Retinal pigment epithelial cell (primary cell): ENCODE measurements around the gene MGST1.
A peak's percentile ranks its signal among the peaks of the same experiment; 100 is the strongest.

Experiments
- DNase-seq: peaks from one replicate; pipeline ENCODE4 v3.0.0-alpha.2; 2010; ENCODE audit warnings: low read depth
- H3K4me3 ChIP-seq: 2 replicates; pipeline ENCODE4 v1.5.1; 2011; ENCODE audit warnings: mild to moderate bottlenecking, low read length, control low read depth, moderate library complexity
- TF ChIP-seq, protein P1 (sequence below): conservative IDR thresholded peaks from 2 replicates; pipeline ENCODE4 v1.5.1; 2011; ENCODE audit warnings: low read depth, low read length, control low read depth, inconsistent platforms

The MGST1 gene

DNA sequence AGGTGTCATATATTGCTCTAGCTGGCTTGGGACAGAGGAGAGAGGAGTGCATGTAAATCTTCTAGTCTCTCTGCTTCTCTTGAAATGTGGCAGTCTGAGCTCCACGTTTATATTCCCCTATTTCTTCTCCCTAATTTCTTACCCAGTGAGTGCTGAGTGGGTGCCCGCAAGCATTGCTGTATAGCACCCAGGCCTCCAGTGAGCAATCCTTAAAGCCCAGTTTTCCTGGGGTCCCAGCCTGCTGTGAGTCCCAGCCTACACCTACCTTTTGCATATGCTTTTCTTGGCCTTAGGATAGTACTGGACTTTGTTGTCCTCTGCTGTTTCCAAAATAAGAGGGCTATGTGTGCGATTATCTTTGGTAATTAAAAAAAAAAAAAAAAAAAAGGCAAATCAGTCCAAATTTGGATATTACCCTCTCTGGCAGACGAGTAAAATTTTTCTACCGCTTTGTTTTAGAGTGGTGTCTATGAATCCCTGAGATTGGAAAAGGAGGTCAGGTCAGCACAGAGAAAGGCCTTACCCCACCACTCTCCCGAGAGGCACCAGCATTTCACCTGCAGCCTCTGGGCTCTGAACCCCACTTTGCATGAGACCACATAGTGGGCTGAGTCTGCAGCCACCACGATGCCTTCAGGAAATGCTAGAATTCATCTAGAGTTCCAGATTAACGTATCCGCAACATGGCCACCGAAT lies 1.1 kb downstream of the MGST1 start:
- TF ChIP-seq, protein P1, sequence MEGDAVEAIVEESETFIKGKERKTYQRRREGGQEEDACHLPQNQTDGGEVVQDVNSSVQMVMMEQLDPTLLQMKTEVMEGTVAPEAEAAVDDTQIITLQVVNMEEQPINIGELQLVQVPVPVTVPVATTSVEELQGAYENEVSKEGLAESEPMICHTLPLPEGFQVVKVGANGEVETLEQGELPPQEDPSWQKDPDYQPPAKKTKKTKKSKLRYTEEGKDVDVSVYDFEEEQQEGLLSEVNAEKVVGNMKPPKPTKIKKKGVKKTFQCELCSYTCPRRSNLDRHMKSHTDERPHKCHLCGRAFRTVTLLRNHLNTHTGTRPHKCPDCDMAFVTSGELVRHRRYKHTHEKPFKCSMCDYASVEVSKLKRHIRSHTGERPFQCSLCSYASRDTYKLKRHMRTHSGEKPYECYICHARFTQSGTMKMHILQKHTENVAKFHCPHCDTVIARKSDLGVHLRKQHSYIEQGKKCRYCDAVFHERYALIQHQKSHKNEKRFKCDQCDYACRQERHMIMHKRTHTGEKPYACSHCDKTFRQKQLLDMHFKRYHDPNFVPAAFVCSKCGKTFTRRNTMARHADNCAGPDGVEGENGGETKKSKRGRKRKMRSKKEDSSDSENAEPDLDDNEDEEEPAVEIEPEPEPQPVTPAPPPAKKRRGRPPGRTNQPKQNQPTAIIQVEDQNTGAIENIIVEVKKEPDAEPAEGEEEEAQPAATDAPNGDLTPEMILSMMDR: no peak
- no peak for DNase-seq
- peak overlapping the region; percentile 66 for H3K4me3 ChIP-seq

DNA sequence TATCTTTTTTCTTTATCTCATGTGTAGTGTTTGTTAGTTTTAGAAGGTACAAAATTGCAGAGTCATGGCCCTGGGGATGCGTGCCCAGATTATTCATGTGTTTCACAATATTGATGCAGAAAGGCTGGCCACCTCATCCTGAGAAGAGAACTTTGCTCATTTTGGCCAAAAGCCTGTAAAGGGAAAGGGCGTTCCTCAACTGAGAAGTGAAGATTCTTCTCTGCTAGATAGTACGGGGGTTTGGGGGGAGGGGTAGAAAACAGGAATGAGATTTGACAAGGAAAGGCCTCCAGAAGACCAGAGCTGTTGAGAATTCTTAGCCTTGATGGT lies 1.7 kb downstream of the MGST1 start:
- no peak for DNase-seq
- H3K4me3 ChIP-seq: peak overlapping the region; percentile 66
- TF ChIP-seq, protein P1: no peak

DNA sequence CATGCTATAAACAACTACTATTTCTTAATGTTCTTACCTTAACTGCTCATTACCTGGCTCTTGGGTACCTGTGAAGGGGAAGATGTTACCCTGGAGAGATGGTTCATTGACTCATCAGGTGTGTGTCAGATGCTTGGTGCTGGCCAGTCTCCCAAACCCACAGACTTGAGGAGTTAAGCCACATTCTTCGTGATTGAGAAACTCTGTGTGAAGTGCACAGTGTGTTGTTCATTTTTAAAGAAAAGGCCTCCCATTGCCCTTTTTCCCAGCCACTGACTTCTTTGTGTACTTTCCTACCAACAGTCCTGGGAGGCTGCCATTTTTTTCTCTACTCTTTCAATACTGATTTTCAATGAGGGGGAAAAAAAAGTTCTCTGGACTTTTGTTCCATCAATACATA lies 3.2 kb downstream of the MGST1 start:
- peak; percentile 84 for DNase-seq
- TF ChIP-seq, protein P1: no peak
- no peak overlapping the region for H3K4me3 ChIP-seq

DNA sequence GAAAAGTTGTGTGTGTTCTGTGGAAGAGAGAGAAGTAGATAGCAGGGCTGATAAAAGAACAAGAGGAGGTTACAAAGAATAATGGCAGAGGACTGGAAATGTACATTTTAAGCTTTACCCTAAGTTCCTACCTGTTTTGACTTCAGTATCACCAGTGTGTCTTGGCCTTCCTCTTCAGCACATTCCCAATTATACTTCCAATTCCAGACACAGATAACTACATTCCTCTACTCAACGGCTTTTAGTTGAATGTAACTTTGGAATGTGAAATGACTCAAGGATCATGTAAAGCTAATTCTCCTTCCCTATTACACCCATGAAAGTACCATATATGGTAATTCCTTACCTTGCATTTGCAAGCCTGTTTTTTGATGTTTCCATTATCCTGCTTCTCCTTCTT lies 5.0 kb downstream of the MGST1 start:
- peak; percentile 69 for DNase-seq
- no peak overlapping the region for H3K4me3 ChIP-seq
- TF ChIP-seq, protein P1: no peak

DNA sequence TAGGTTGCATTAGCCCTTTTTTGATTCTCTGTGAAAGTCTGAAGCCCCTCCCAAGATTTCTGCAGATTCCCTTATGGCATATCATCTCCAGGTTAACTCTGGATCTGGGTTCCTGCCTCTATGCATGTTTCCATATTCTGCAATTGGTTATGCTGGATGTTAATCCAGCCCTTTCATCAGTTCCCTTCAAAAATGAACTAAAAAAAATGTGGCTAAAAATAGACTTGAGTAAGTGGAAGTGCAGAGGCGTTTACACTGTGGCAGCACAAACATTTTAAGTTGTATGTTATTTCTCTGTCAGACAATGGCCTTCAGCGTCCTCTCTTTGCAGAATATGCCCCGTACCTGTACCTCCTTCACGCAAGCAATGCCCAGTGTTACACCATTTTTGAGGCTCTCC lies 11.4 kb downstream of the MGST1 start:
- DNase-seq: no peak
- no peak overlapping the region for H3K4me3 ChIP-seq
- TF ChIP-seq, protein P1: no peak

DNA sequence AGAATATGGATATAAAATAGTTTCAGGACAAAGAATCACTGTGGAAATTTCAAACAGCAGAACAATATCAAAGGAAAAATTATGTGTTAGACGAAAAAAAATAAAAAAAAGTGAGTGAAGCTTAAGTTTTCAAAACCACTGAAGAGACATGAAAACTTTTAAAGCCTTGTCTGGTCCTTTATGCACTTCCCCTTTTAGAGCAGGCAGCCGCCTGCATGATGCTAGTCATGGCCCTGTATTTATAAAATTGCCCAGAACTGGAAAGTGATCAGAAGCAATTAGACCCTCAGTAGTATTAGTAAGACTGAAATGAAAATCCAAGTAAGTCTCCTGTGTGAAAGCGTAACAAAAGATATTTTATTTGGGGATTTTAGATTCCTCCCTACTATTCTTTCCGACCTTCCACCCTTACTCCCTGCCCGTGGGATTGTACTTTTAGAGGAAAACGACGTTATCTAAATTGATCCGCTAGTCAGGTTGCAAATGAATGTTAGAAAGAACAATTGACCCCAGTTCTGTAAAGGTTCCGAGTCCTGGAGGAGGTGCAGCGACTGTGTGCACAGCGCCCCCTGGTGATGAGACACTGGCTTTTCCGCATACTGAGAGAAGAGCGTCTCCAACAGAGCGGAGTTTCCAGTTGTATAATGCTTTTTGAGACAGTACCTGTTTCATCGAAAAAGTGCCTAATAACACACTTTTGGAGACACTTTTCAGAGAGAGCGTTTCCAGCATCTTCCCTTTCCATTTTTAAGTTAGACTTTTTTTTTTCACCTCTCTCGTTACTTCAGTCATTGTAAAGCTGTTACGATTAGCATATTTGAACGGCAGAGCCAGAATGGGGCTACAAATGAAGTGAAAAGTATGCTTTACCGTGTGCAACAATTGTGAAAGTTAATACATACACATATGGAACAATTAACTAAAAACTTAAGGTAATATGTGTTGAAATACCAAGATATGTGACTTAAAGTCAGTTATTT lies 12.4 kb downstream of the MGST1 start:
- no peak overlapping the region for H3K4me3 ChIP-seq
- TF ChIP-seq, protein P1: peak; percentile 79
- no peak for DNase-seq
